ENCODE measurements around the gene ELN. TPM values are rescaled to one million over a fixed set of nuclear protein-coding genes. Genes with fewer than 3 reads are reported as not detected.

The ELN gene
- total RNA-seq, 1 experiment from 2014 or later = not detected

- H3K9me3 ChIP-seq (ENCODE audit: low read length) = no peaks in the 10 kb centered on the region
- 0 out of 2 replicates have a peak, but pooled peaks cover 3% of the 10 kb centered on the region for H4K20me1 ChIP-seq (ENCODE audit: insufficient read depth, low read depth, low read length)
- H3K4me3 ChIP-seq (ENCODE audit: low read length) = no peak overlapping the region
- no peaks in the 10 kb centered on the region for H3K9me2 ChIP-seq (replicated peaks; ENCODE audit: insufficient read depth, low read length)
- H3K4me1 ChIP-seq (ENCODE audit: low read length) = peaks cover 3% of the 10 kb centered on the region; the same call in 1 of the 2 replicates
- no peak overlapping the region for H3K4me2 ChIP-seq (ENCODE audit: low read depth, low read length, poor library complexity, severe bottlenecking)
- no peak for DNase-seq
- H3K36me3 ChIP-seq (ENCODE audit: insufficient read depth, low read length) = no peaks in the 10 kb centered on the region
- no peak overlapping the region for H3K27ac ChIP-seq (ENCODE audit: low read length)
- no peaks in the 10 kb centered on the region for H3K79me2 ChIP-seq (ENCODE audit: low read length)
- H2AFZ ChIP-seq (ENCODE audit: low read length) = no peak overlapping the region
- no peaks in the 10 kb centered on the region for H3K27me3 ChIP-seq (ENCODE audit: low read length)
- no peak overlapping the region for H3K9ac ChIP-seq (ENCODE audit: low read length)
These were observed 25.7 kb downstream of the ELN start for GRCh38 chr7:74053589-74054186.

- no peak for DNase-seq
- no peak overlapping the region for H3K27ac ChIP-seq (ENCODE audit: low read length)
- H3K4me1 ChIP-seq (ENCODE audit: low read length) = peaks cover 3% of the 10 kb centered on the region; the same call in 1 of the 2 replicates
- no peak overlapping the region for H3K4me2 ChIP-seq (ENCODE audit: low read depth, low read length, poor library complexity, severe bottlenecking)
- no peak overlapping the region for H3K4me3 ChIP-seq (ENCODE audit: low read length)
- H2AFZ ChIP-seq (ENCODE audit: low read length) = no peak overlapping the region
- H3K27me3 ChIP-seq (ENCODE audit: low read length) = no peaks in the 10 kb centered on the region
- H3K9ac ChIP-seq (ENCODE audit: low read length) = no peak overlapping the region
- no peaks in the 10 kb centered on the region for H3K9me3 ChIP-seq (ENCODE audit: low read length)
- H3K79me2 ChIP-seq (ENCODE audit: low read length) = no peaks in the 10 kb centered on the region
- H3K9me2 ChIP-seq (replicated peaks; ENCODE audit: insufficient read depth, low read length) = no peaks in the 10 kb centered on the region
- H4K20me1 ChIP-seq (ENCODE audit: insufficient read depth, low read depth, low read length) = 0 out of 2 replicates have a peak, but pooled peaks cover under 1% of the 10 kb centered on the region
- H3K36me3 ChIP-seq (ENCODE audit: insufficient read depth, low read length) = no peaks in the 10 kb centered on the region
These were observed 28.3 kb downstream of the ELN start for GRCh38 chr7:74056096-74056915.

GRCh38 chr7:74057216-74057925 lies 29.4 kb downstream of the ELN start:
- H3K27me3 ChIP-seq (ENCODE audit: low read length) = no peaks in the 10 kb centered on the region
- no peaks in the 10 kb centered on the region for H3K9me3 ChIP-seq (ENCODE audit: low read length)
- no peak overlapping the region for H3K27ac ChIP-seq (ENCODE audit: low read length)
- no peak overlapping the region for H3K4me2 ChIP-seq (ENCODE audit: low read depth, low read length, poor library complexity, severe bottlenecking)
- no peaks in the 10 kb centered on the region for H3K36me3 ChIP-seq (ENCODE audit: insufficient read depth, low read length)
- no peaks in the 10 kb centered on the region for H3K9me2 ChIP-seq (replicated peaks; ENCODE audit: insufficient read depth, low read length)
- no peak overlapping the region for H2AFZ ChIP-seq (ENCODE audit: low read length)
- no peaks in the 10 kb centered on the region for H3K4me1 ChIP-seq (ENCODE audit: low read length)
- H3K9ac ChIP-seq (ENCODE audit: low read length) = no peak overlapping the region
- no peak for DNase-seq
- no peak overlapping the region for H3K4me3 ChIP-seq (ENCODE audit: low read length)
- H3K79me2 ChIP-seq (ENCODE audit: low read length) = no peaks in the 10 kb centered on the region
- no peaks in the 10 kb centered on the region for H4K20me1 ChIP-seq (ENCODE audit: insufficient read depth, low read depth, low read length)

GRCh38 chr7:74057987-74058386 lies 30.0 kb downstream of the ELN start:
- no peaks in the 10 kb centered on the region for H3K36me3 ChIP-seq (ENCODE audit: insufficient read depth, low read length)
- no peak overlapping the region for H2AFZ ChIP-seq (ENCODE audit: low read length)

GRCh38 chr7:74058486-74058885 lies 30.5 kb downstream of the ELN start:
- Histone ChIP-seq H3K9me2 (replicated peaks; ENCODE audit: insufficient read depth, low read length) (no peaks in the 10 kb centered on the region), H3K79me2 (ENCODE audit: low read length) (no peaks in the 10 kb centered on the region)

More at GRCh38 chr7:74057987-74058386, 30.0 kb downstream of the ELN start:
- H3K9me2 ChIP-seq (replicated peaks; ENCODE audit: insufficient read depth, low read length) = no peaks in the 10 kb centered on the region
- no peaks in the 10 kb centered on the region for H3K9me3 ChIP-seq (ENCODE audit: low read length)
- no peak overlapping the region for H3K4me3 ChIP-seq (ENCODE audit: low read length)
- no peak overlapping the region for H3K4me2 ChIP-seq (ENCODE audit: low read depth, low read length, poor library complexity, severe bottlenecking)
- no peak for DNase-seq
- no peak overlapping the region for H3K9ac ChIP-seq (ENCODE audit: low read length)
- no peaks in the 10 kb centered on the region for H3K4me1 ChIP-seq (ENCODE audit: low read length)
- no peak overlapping the region for H3K27ac ChIP-seq (ENCODE audit: low read length)
- H4K20me1 ChIP-seq (ENCODE audit: insufficient read depth, low read depth, low read length) = no peaks in the 10 kb centered on the region
- no peaks in the 10 kb centered on the region for H3K79me2 ChIP-seq (ENCODE audit: low read length)
- H3K27me3 ChIP-seq (ENCODE audit: low read length) = no peaks in the 10 kb centered on the region

GRCh38 chr7:74059037-74059436 lies 31.1 kb downstream of the ELN start:
- Histone ChIP-seq H3K4me1 (ENCODE audit: low read length) (no peaks in the 10 kb centered on the region), H3K9me3 (ENCODE audit: low read length) (no peaks in the 10 kb centered on the region), H3K27ac (ENCODE audit: low read length) (no peak overlapping the region), H3K79me2 (ENCODE audit: low read length) (no peaks in the 10 kb centered on the region), H3K9ac (ENCODE audit: low read length) (no peak overlapping the region), H3K27me3 (ENCODE audit: low read length) (no peaks in the 10 kb centered on the region), H3K4me2 (ENCODE audit: low read depth, low read length, poor library complexity, severe bottlenecking) (no peak overlapping the region), H4K20me1 (ENCODE audit: insufficient read depth, low read depth, low read length) (no peaks in the 10 kb centered on the region), H2AFZ (ENCODE audit: low read length) (no peak overlapping the region), H3K36me3 (ENCODE audit: insufficient read depth, low read length) (no peaks in the 10 kb centered on the region), H3K9me2 (replicated peaks; ENCODE audit: insufficient read depth, low read length) (no peaks in the 10 kb centered on the region), H3K4me3 (ENCODE audit: low read length) (no peak overlapping the region)
- no peak for DNase-seq

More at GRCh38 chr7:74058486-74058885, 30.5 kb downstream of the ELN start:
- Histone ChIP-seq H3K4me3 (ENCODE audit: low read length) (no peak overlapping the region), H3K27ac (ENCODE audit: low read length) (no peak overlapping the region), H2AFZ (ENCODE audit: low read length) (no peak overlapping the region), H3K4me1 (ENCODE audit: low read length) (no peaks in the 10 kb centered on the region), H3K9me3 (ENCODE audit: low read length) (no peaks in the 10 kb centered on the region), H3K9ac (ENCODE audit: low read length) (no peak overlapping the region), H3K36me3 (ENCODE audit: insufficient read depth, low read length) (no peaks in the 10 kb centered on the region), H3K27me3 (ENCODE audit: low read length) (no peaks in the 10 kb centered on the region), H3K4me2 (ENCODE audit: low read depth, low read length, poor library complexity, severe bottlenecking) (no peak overlapping the region), H4K20me1 (ENCODE audit: insufficient read depth, low read depth, low read length) (no peaks in the 10 kb centered on the region)
- DNase-seq = no peak

GRCh38 chr7:74059681-74060588 lies 32.0 kb downstream of the ELN start:
- Histone ChIP-seq H3K9me3 (ENCODE audit: low read length) (no peaks in the 10 kb centered on the region), H4K20me1 (ENCODE audit: insufficient read depth, low read depth, low read length) (no peaks in the 10 kb centered on the region), H3K9me2 (replicated peaks; ENCODE audit: insufficient read depth, low read length) (no peaks in the 10 kb centered on the region), H3K27ac (ENCODE audit: low read length) (no peak overlapping the region), H3K27me3 (ENCODE audit: low read length) (no peaks in the 10 kb centered on the region), H3K4me1 (ENCODE audit: low read length) (no peaks in the 10 kb centered on the region), H3K79me2 (ENCODE audit: low read length) (no peaks in the 10 kb centered on the region), H3K9ac (ENCODE audit: low read length) (no peak overlapping the region), H3K36me3 (ENCODE audit: insufficient read depth, low read length) (no peaks in the 10 kb centered on the region), H2AFZ (ENCODE audit: low read length) (no peak overlapping the region), H3K4me3 (ENCODE audit: low read length) (no peak overlapping the region), H3K4me2 (ENCODE audit: low read depth, low read length, poor library complexity, severe bottlenecking) (no peak overlapping the region)
- no peak for DNase-seq

Data from Karpas-422 (cell line).